ENCODE data around the gene ADAMTS18.

ADAMTS18 gene

DNA sequence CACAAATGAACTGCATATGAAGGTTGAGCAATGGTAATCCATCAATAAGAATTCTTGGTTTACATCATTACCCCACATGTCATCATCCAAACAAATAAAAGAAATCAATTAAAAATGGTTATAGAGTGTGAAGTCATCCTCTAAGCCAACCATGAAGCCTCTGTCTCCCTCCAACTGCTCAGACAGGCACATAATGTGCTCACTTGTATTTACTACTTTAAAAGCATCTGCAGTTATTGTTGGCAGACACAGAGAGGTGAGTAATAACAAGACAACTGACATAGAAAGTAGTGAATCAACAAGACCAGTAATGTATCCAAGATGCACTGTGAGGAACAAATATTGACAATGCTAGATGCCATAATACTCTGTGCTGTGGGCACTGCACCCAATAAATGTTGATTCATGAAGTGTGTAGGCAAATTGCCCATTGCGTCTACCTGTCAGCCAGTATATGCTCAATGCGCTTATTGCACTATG, 20.0 kb downstream of the ADAMTS18 start:
- H3K9ac ChIP-seq (ENCODE audit: low read length in 2 of 2): no peak overlapping the region
- H3K9me3 ChIP-seq (ENCODE audit: control insufficient read depth in 2 of 2, low read length in 2 of 2): no peaks in the 10 kb centered on the region
- peaks cover 0 to 2% of the 10 kb centered on the region in 2 donors for H3K27me3 ChIP-seq (ENCODE audit: control insufficient read depth in 1 of 2, insufficient read depth in 2 of 2, low read length in 2 of 2)
- no peak overlapping the region for H3K4me3 ChIP-seq (ENCODE audit: low read length in 2 of 2)
- H3K27ac ChIP-seq (ENCODE audit: low read length): no peak overlapping the region
- no peaks in the 10 kb centered on the region for H3K4me1 ChIP-seq (ENCODE audit: control insufficient read depth, insufficient read depth, low read length)
- no peaks in the 10 kb centered on the region for H3K36me3 ChIP-seq (ENCODE audit: control insufficient read depth in 2 of 2, insufficient read depth in 2 of 2, low read length in 2 of 2)

DNA sequence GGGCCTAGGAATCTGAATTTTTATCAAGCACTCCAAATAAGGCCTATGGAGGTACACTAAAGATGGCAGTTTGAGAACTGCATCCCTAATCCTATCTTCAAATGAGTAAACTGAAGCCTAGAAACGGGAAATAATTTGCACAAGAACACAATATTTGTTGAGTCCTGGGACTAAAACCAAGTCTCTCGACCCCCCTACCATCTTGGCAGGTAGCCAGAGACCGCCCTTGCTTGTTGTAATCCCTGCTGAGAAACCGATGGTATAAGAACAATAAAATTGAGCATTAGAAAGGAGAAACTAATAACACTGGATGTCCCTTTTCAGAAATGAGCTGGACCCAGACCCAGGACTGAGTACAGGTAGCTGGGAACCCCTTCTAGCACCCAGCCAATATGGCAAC, 24.4 kb downstream of the ADAMTS18 start:
- Histone ChIP-seq H3K9ac (ENCODE audit: low read length in 2 of 2) (no peak overlapping the region), H3K27ac (ENCODE audit: low read length) (no peak overlapping the region), H3K4me3 (ENCODE audit: low read length in 2 of 2) (no peak overlapping the region), H3K9me3 (ENCODE audit: control insufficient read depth in 2 of 2, low read length in 2 of 2) (peaks cover 0 to 4% of the 10 kb centered on the region in 2 donors), H3K4me1 (ENCODE audit: control insufficient read depth, insufficient read depth, low read length) (no peaks in the 10 kb centered on the region), H3K27me3 (ENCODE audit: control insufficient read depth in 1 of 2, insufficient read depth in 2 of 2, low read length in 2 of 2) (no peaks in the 10 kb centered on the region), H3K36me3 (ENCODE audit: control insufficient read depth in 2 of 2, insufficient read depth in 2 of 2, low read length in 2 of 2) (no peaks in the 10 kb centered on the region)

DNA sequence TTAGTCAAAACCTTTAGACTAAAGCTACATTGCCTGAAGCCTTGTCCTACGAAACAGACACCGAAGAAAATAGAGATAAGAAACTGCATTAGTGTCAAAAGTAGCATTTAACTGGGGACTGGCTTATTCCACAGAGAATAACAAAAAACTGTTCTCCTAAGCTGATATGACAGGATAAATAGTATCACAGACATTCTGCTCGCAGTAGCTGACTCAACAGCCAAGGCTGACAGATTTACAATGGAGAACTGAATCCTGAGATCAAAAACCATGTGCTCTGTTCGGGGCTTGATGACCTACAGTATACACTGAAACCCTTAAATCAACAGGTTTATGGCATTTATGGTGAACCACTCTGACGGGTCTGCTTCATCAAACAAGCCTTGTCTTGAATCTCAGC, 25.5 kb downstream of the ADAMTS18 start:
- no peaks in the 10 kb centered on the region for H3K4me1 ChIP-seq (ENCODE audit: control insufficient read depth, insufficient read depth, low read length)
- H3K36me3 ChIP-seq (ENCODE audit: control insufficient read depth in 2 of 2, insufficient read depth in 2 of 2, low read length in 2 of 2): no peaks in the 10 kb centered on the region
- no peaks in the 10 kb centered on the region for H3K27me3 ChIP-seq (ENCODE audit: control insufficient read depth in 1 of 2, insufficient read depth in 2 of 2, low read length in 2 of 2)
- no peak overlapping the region for H3K27ac ChIP-seq (ENCODE audit: low read length)
- no peak overlapping the region for H3K4me3 ChIP-seq (ENCODE audit: low read length in 2 of 2)
- peaks cover 0 to 4% of the 10 kb centered on the region in 2 donors for H3K9me3 ChIP-seq (ENCODE audit: control insufficient read depth in 2 of 2, low read length in 2 of 2)
- no peak overlapping the region for H3K9ac ChIP-seq (ENCODE audit: low read length in 2 of 2)

DNA sequence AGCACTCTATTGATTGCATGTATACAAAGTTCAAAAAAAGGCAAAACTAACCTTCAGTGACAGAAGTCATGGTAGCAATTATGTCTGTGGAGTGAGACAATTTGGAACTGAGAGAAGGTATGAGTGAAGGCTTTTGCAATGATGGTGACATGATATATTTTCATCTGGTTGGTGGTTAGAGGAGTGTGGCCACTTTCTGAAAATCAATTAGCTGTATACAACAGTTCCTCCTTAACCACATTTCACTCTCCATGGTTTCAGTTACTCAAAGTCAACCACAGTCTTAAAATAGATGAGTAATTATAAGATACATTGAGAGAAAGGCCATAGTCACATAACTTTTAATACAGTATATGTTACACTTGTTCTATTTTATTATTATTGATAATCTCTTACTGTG, 26.2 kb downstream of the ADAMTS18 start:
- Histone ChIP-seq H3K9ac (ENCODE audit: low read length in 2 of 2) (no peak overlapping the region), H3K27me3 (ENCODE audit: control insufficient read depth in 1 of 2, insufficient read depth in 2 of 2, low read length in 2 of 2) (no peaks in the 10 kb centered on the region), H3K27ac (ENCODE audit: low read length) (no peak overlapping the region), H3K9me3 (ENCODE audit: control insufficient read depth in 2 of 2, low read length in 2 of 2) (peaks cover 0 to 4% of the 10 kb centered on the region in 2 donors), H3K4me1 (ENCODE audit: control insufficient read depth, insufficient read depth, low read length) (no peaks in the 10 kb centered on the region), H3K36me3 (ENCODE audit: control insufficient read depth in 2 of 2, insufficient read depth in 2 of 2, low read length in 2 of 2) (no peaks in the 10 kb centered on the region), H3K4me3 (ENCODE audit: low read length in 2 of 2) (no peak overlapping the region)

DNA sequence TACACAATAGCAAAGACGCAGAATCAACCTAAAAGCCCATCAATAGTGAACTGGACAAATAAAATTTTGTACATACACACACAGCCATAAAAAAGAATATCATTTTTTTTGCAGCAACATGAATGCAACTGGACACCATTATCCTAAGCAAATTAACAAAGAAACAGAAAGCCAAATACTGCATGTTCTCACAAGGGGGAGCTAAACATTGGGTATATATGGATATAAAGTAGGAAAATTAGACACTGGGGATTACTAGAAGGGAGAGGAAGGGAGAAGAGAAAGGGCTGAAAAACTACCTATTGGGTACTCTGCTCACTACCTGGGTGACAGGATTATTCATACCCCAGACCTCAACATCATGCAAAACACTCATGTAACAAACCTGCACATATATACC, 28.2 kb downstream of the ADAMTS18 start:
- H3K27ac ChIP-seq (ENCODE audit: low read length): no peak overlapping the region
- no peaks in the 10 kb centered on the region for H3K27me3 ChIP-seq (ENCODE audit: control insufficient read depth in 1 of 2, insufficient read depth in 2 of 2, low read length in 2 of 2)
- peaks cover 0 to 4% of the 10 kb centered on the region in 2 donors for H3K9me3 ChIP-seq (ENCODE audit: control insufficient read depth in 2 of 2, low read length in 2 of 2)
- no peaks in the 10 kb centered on the region for H3K36me3 ChIP-seq (ENCODE audit: control insufficient read depth in 2 of 2, insufficient read depth in 2 of 2, low read length in 2 of 2)
- H3K9ac ChIP-seq (ENCODE audit: low read length in 2 of 2): no peak overlapping the region
- no peaks in the 10 kb centered on the region for H3K4me1 ChIP-seq (ENCODE audit: control insufficient read depth, insufficient read depth, low read length)
- no peak overlapping the region for H3K4me3 ChIP-seq (ENCODE audit: low read length in 2 of 2)

DNA sequence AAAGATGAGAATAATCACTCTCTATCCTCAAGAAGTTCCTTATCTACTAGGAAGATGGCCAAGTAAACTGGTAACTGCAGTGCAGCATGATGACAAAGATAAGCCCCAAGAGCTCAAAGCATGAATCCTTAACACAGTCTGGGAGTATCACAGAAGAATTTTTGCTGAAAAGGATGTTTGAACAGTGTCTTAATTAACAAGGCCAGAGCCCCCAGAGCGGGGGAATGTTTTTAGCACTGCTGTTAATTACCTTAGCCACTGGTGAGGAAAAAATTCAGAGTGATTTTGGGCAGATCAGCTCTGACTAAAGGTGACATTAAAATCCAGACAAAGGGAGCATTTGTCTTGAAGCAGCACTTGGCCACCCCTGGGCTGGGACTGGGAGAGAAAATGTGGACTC, 30.1 kb downstream of the ADAMTS18 start:
- H3K9ac ChIP-seq (ENCODE audit: low read length in 2 of 2): no peak overlapping the region
- no peak overlapping the region for H3K4me3 ChIP-seq (ENCODE audit: low read length in 2 of 2)
- H3K4me1 ChIP-seq (ENCODE audit: control insufficient read depth, insufficient read depth, low read length): no peaks in the 10 kb centered on the region
- no peaks in the 10 kb centered on the region for H3K27me3 ChIP-seq (ENCODE audit: control insufficient read depth in 1 of 2, insufficient read depth in 2 of 2, low read length in 2 of 2)
- no peaks in the 10 kb centered on the region for H3K36me3 ChIP-seq (ENCODE audit: control insufficient read depth in 2 of 2, insufficient read depth in 2 of 2, low read length in 2 of 2)
- no peak overlapping the region for H3K27ac ChIP-seq (ENCODE audit: low read length)
- H3K9me3 ChIP-seq (ENCODE audit: control insufficient read depth in 2 of 2, low read length in 2 of 2): peaks cover 0 to 4% of the 10 kb centered on the region in 2 donors

DNA sequence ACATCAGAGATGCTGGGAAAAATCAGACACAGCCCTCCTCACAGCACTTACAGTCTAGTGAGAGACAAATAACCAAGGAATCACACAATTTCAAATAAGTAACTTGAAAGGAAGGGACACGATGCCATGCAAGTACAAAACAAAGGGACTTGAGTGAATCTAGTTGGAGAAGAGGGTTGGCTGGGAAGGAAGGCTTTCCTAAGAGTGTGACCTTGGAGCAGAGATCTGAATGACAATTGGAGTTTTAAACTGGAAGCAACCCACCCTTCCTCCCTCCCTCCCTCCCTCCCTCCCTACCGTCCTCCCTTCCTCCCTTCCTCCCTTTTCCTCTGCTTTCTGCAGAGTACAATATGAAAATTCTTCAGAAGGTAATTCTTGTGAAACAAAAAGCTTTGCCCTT, 31.1 kb downstream of the ADAMTS18 start:
- no peak overlapping the region for H3K9ac ChIP-seq (ENCODE audit: low read length in 2 of 2)
- no peak overlapping the region for H3K4me3 ChIP-seq (ENCODE audit: low read length in 2 of 2)
- no peaks in the 10 kb centered on the region for H3K36me3 ChIP-seq (ENCODE audit: control insufficient read depth in 2 of 2, insufficient read depth in 2 of 2, low read length in 2 of 2)
- H3K9me3 ChIP-seq (ENCODE audit: control insufficient read depth in 2 of 2, low read length in 2 of 2): peaks cover 0 to 4% of the 10 kb centered on the region in 2 donors
- no peaks in the 10 kb centered on the region for H3K27me3 ChIP-seq (ENCODE audit: control insufficient read depth in 1 of 2, insufficient read depth in 2 of 2, low read length in 2 of 2)
- no peaks in the 10 kb centered on the region for H3K4me1 ChIP-seq (ENCODE audit: control insufficient read depth, insufficient read depth, low read length)
- H3K27ac ChIP-seq (ENCODE audit: low read length): no peak overlapping the region

DNA sequence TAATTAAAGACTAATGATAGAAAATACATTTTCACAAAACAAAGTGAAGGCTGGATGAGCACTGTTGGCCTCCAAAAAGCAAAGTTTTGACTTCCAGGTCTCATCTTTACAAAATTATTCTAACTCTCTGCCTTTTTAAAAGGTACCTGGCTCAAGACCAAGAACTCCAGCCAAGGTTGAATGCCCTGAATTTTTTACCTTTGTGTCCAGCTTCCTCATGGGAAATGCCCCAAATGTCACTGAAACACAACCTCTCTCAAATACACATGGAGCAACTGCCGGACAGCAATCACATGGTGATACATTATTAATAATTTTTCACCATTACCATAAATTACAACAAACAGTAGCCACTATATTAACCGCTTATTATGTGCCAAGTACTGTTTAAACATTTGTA, 32.2 kb downstream of the ADAMTS18 start:
- no peaks in the 10 kb centered on the region for H3K27me3 ChIP-seq (ENCODE audit: control insufficient read depth in 1 of 2, insufficient read depth in 2 of 2, low read length in 2 of 2)
- H3K27ac ChIP-seq (ENCODE audit: low read length): no peak overlapping the region
- H3K4me1 ChIP-seq (ENCODE audit: control insufficient read depth, insufficient read depth, low read length): no peaks in the 10 kb centered on the region
- no peaks in the 10 kb centered on the region for H3K36me3 ChIP-seq (ENCODE audit: control insufficient read depth in 2 of 2, insufficient read depth in 2 of 2, low read length in 2 of 2)
- no peaks in the 10 kb centered on the region for H3K9me3 ChIP-seq (ENCODE audit: control insufficient read depth in 2 of 2, low read length in 2 of 2)
- no peak overlapping the region for H3K4me3 ChIP-seq (ENCODE audit: low read length in 2 of 2)
- no peak overlapping the region for H3K9ac ChIP-seq (ENCODE audit: low read length in 2 of 2)

DNA sequence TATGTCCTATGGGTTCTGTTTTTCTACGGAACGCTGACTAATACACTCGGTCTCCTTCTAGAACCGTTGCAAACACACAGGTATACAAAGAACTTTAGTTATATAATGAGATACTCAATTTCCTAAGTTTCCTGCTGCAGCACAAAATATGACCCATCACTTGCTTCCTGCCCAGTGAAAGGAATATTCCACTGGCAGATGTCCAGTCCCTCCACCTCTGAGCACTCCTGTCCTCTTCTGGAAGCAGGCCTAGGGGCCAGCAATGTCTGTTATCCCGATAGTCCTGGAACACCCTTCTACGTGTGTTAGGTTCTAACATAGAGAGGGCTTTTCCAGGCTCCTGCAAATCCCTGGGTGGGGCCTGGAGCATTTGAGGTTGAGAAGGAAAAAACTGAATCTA, 32.7 kb downstream of the ADAMTS18 start:
- no peaks in the 10 kb centered on the region for H3K27me3 ChIP-seq (ENCODE audit: control insufficient read depth in 1 of 2, insufficient read depth in 2 of 2, low read length in 2 of 2)
- H3K27ac ChIP-seq (ENCODE audit: low read length): no peak overlapping the region
- H3K9me3 ChIP-seq (ENCODE audit: control insufficient read depth in 2 of 2, low read length in 2 of 2): no peaks in the 10 kb centered on the region
- no peak overlapping the region for H3K4me3 ChIP-seq (ENCODE audit: low read length in 2 of 2)
- no peaks in the 10 kb centered on the region for H3K36me3 ChIP-seq (ENCODE audit: control insufficient read depth in 2 of 2, insufficient read depth in 2 of 2, low read length in 2 of 2)
- H3K4me1 ChIP-seq (ENCODE audit: control insufficient read depth, insufficient read depth, low read length): no peaks in the 10 kb centered on the region
- no peak overlapping the region for H3K9ac ChIP-seq (ENCODE audit: low read length in 2 of 2)

DNA sequence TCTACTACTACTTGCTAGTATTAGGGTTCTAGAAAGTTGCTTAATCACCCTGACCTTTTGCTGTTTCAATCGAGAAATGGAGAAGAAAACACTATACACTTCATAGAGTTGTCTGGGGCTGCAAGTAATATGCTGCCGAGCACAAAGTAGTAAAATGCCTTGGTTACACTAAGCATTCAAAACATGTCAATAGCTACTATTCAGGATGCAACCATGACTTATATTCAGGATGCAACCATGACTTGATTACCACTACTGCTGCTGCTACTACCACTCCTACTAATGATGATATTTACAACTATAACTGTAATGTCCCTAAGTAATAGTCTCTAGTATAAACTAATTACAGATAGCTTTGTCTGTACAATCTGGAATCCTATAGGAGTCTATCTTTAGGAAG, 35.3 kb downstream of the ADAMTS18 start:
- Histone ChIP-seq H3K27ac (ENCODE audit: low read length) (no peak overlapping the region), H3K27me3 (ENCODE audit: control insufficient read depth in 1 of 2, insufficient read depth in 2 of 2, low read length in 2 of 2) (no peaks in the 10 kb centered on the region), H3K36me3 (ENCODE audit: control insufficient read depth in 2 of 2, insufficient read depth in 2 of 2, low read length in 2 of 2) (no peaks in the 10 kb centered on the region), H3K4me3 (ENCODE audit: low read length in 2 of 2) (no peak overlapping the region), H3K4me1 (ENCODE audit: control insufficient read depth, insufficient read depth, low read length) (no peaks in the 10 kb centered on the region), H3K9me3 (ENCODE audit: control insufficient read depth in 2 of 2, low read length in 2 of 2) (peaks cover 0 to 2% of the 10 kb centered on the region in 2 donors), H3K9ac (ENCODE audit: low read length in 2 of 2) (no peak overlapping the region)

DNA sequence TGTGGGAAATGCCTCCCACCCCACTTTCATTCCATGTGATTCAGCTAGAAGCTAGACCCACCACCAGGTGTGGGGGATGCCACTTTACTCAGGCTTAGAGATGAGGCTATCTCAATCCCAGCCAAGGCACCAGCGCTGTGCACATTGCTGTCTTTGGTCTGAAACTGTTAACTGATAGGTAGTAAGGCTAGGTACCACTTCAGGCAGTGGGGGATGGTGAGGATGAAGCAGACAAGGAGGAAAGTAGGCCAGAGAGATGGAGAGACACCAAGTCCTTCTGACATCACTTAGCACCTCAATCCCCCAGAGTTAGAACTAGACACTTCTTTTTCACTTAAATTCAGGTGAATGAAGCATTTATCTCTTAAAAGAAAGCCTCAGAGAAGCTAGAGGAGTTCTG, 35.8 kb downstream of the ADAMTS18 start:
- Histone ChIP-seq H3K27ac (ENCODE audit: low read length) (no peak overlapping the region), H3K36me3 (ENCODE audit: control insufficient read depth in 2 of 2, insufficient read depth in 2 of 2, low read length in 2 of 2) (no peaks in the 10 kb centered on the region), H3K27me3 (ENCODE audit: control insufficient read depth in 1 of 2, insufficient read depth in 2 of 2, low read length in 2 of 2) (no peaks in the 10 kb centered on the region), H3K4me1 (ENCODE audit: control insufficient read depth, insufficient read depth, low read length) (no peaks in the 10 kb centered on the region), H3K4me3 (ENCODE audit: low read length in 2 of 2) (no peak overlapping the region), H3K9ac (ENCODE audit: low read length in 2 of 2) (no peak overlapping the region), H3K9me3 (ENCODE audit: control insufficient read depth in 2 of 2, low read length in 2 of 2) (peaks cover 0 to 2% of the 10 kb centered on the region in 2 donors)

Measured in stomach smooth muscle (tissue), 2 donors.